RCC 7860 (cell line): ENCODE data around the gene CYP3A4.
"Not testable (repeated sequence)": the region's sequence is repeated elsewhere in the genome, so short reads cannot be mapped to it uniquely, and the experiment has no call there.

Experiments used
- DNase-seq: peaks from one replicate; pipeline ENCODE4 v3.0.0-alpha.2; 2015; ENCODE audit warnings: low spot score
- FAIRE-seq: peaks from 2 replicates; lab custom pipeline; 2012; peaks lifted over from hg19 to GRCh38; lab: Jason Lieb, UNC

The CYP3A4 gene

GRCh38 chr7:99730238-99730810 is 53.7 kb downstream of the CYP3A4 start:
- no peak for DNase-seq
- no peak for FAIRE-seq

DNA sequence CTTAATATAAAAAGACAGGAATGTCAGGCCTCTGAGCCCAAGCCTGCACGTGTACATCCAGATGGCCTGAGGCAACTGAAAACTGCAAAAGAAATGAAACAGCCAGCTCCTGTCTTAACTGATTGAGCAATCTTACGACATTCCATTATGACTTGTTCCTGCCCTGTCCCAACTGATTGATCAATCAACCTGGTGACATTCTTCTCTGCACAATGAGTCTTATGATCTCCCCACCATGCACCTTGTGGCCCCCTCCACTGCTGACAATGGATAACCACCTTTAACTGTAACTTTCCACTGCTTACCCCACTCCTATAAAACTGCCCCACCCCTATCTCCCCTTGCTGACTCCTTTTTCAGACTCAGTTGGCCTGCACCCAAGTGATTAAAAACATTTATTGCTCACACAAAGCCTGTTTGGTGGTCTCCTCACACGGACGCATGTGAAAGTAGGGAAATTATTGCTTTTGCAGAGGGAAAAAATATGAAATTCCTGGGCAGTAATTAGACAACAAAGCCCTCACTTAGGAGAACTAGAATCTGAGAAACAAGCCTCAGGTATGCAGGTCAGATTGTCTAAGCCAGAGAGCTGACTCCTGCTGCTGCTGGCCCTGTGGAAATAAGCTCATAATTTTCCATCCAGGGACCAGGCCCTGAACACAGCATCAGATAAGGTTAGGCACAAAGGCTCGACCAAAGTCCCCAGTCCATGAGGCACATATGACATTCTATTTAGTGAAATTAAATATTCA is 54.3 kb downstream of the CYP3A4 start:
- no peak for DNase-seq
- no peak for FAIRE-seq

- FAIRE-seq (no peak), DNase-seq (no peak)
Observed at GRCh38 chr7:99728615-99729014, 55.4 kb downstream of the CYP3A4 start.

DNA sequence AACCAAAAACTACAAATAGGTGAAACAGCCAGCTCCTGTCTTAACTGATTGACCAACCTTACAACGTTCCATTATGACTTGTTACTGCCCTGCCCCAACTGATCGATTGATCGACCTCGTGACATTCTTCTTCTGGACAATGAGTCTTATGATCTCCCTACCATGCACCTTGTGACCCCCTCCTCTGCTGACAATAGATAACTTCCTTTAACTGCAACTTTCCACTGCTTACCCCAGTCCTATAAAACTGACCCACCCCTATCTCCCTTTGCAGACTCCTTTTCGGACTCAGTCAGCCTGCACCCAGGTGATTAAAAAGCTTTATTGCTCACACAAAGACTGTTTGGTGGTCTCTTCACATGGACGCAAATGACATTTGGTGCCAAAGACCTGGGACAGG is 60.8 kb downstream of the CYP3A4 start:
- not testable (repeated sequence) for DNase-seq, FAIRE-seq

DNA sequence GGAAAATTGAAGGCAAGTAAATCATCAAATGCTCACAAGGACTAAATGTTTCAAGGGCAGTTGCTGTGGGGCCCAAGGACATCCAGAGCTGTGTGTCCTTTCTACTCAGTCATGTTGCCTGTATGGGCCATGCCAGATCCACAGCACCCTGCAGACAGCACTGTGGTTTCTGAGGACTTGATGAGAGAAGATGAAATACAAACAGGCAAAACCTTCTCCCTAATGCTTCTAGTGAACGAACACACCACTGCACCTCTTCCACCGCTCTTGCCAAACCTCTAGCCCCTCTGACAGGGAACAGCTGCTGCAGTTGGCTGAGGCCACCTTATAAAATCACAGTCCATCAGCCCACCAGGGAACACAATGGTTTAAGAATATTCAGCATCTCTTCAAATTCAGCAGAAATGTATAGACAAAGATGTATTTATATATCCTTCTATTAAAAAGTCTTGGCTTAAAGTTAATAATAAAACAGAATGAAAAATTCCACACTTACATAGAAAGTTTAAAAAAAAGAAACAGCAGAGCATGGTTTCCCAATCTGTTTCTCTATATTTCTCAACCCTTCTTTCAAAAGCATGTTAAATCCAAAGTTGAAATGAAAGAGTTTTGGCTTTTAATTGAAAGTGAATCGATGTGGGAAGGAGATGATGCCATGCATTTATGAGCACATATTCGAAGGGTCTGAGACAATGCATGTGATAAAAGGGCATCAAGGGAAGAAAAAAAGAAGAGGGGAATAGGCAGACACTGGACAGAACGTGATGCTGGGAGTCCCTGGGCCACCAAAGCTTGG is 63.0 kb downstream of the CYP3A4 start:
- DNase-seq (no peak), FAIRE-seq (no peak)

DNA sequence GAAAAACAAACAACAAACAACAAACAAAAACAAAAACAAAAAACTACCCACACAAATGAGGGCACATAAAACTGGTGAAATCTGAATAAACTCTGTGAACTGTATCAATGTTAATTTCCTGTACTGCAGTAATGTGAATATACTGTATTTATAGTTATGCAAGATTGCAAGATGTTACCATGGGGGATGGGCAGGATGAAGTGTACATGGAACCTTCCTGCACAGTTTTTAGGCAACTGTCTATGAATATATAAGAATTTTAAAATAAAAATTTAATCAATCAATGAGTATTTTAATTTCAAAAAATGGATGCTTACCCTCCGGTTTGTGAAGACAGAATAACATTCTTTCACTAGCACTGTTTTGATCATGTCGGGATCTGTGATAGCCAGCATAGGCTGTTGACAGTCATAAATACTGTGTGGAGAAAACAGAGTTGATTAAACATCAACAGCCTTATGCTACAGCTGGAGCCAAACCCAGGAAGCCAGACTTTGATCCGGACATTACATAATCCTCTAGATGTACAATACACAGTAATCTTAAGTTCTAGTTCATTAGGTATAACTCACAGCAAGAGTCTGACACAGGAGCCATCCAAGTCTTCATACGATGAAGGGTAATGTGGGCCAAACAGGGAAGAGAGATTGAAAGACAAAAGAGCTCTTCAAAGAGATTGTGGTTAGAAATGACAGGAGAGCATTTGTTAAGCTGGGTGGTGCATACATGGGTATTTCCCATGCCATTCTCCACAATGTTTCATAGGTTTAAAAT is 63.8 kb downstream of the CYP3A4 start:
- no peak for FAIRE-seq
- DNase-seq, result no peak

DNA sequence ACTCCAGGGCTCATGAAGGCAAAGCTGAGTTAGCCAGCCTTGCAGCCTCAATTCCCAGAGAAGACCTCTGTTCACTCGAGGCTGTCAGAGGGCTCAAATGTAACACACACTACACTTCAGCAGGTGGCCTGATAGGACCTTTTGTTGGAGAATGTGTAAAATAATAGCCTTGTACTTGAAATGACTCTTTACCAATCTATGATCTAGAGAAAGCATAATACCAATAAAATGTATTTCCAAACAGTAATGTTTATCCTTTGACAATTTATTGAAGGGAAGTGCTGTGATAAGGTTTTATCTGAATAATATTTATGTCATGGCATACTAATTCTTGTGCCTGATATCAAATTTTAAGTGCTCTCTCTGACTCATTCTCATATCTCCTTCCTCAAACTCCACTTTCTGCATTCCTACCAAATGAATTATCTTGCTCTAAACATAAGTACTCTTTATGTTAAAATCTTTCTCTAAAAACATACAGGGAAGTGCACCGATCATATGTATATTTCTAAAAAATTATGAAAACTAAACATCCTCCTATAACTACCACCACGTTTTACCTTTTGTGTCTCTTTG is 69.9 kb downstream of the CYP3A4 start:
- FAIRE-seq (no peak), DNase-seq (no peak)

GRCh38 chr7:99709838-99710578 is 74.0 kb downstream of the CYP3A4 start:
- DNase-seq, result no peak
- no peak for FAIRE-seq

- DNase-seq (no peak), FAIRE-seq (no peak)
Observed at GRCh38 chr7:99709260-99709659, 74.7 kb downstream of the CYP3A4 start.

DNA sequence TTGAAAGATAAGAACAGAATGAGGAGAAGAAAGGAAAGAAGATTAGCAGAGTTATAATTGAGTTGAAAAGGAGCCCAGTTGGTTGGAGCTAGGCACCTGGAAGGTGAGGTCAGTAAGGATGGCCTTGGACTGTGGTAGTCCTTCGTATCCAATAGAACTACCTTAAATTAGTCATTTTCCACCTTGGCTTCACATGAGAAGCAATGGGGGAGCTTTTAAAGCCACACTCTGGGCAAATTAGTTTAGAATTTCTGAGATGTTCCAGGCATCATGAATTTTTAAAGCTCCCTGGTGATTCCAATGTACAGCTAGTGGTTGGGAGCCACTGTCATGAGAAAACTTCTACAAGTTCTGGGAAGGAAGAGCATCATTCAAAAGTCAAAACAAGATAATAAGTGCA is 76.9 kb downstream of the CYP3A4 start:
- no peak for FAIRE-seq
- no peak for DNase-seq
